ENCODE measurements around the gene NCKIPSD.

Gene NCKIPSD

GRCh38 chr3:48647714-48648113 is 38.0 kb downstream of the NCKIPSD start:
- no peak for DNase-seq (ENCODE audit: low read depth in 2 of 2)

DNA sequence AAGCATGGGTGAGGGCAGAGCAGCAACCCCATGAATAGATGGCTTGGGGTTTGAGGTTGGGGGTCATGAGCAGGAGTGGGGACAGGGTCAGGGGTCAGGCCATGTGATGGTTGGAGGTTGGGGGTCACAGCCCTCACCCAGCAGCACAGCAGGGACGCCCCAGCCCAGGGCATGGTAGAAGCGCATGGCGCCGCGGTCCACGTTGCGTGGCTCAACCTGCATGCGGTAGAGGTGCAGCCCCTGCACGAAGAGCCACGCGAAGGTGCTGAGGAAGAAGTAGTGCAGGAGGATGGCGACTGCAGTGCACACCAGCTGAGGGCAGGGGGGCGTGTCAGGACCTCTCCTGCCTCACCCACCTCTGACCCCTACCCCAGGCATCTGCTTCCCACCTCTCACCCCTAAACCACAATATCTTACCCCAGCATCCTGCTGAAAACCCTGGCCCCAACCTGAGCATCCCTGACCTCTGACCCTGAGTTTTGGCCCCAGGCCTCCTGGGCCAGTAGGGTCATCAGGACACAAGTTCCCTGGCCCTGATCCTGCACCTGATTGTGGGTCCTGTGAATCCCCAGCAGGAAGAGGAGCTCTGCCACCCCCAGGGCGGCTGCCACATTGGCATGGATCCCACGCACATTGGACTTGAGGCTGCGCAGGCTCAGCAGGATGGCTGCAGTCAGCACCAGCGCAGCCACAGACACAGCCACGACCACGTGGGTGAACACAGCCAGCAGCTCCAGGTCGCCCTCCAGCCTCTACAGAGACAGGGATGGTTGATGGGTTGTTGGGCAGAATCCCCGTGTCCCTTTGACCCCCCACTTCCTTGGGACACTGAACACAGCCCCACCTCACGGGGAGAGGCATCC is 40.6 kb downstream of the NCKIPSD start:
- no peak for DNase-seq (ENCODE audit: low read depth in 2 of 2)

DNA sequence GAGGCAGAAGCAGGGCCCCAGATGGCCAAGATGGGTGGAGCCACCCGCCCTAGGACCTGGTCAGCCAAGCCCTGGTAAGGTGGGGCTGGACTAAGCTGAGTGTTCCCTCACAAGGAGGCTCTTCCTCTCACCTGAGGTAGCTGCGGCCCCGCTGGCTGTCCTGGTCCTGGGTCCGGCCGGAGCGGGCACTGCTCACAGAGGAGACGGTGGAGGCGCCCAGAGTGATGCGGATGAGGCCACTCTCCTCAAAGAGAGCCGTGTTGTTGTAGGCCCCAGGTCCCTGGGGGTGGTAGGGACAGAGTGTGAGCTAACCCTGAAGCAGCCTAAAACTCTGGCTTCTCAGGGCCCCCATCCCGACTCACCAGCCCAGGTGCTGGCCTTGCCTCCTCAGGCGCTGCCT is 43.1 kb downstream of the NCKIPSD start:
- no peak for DNase-seq (ENCODE audit: low read depth in 2 of 2)

DNA sequence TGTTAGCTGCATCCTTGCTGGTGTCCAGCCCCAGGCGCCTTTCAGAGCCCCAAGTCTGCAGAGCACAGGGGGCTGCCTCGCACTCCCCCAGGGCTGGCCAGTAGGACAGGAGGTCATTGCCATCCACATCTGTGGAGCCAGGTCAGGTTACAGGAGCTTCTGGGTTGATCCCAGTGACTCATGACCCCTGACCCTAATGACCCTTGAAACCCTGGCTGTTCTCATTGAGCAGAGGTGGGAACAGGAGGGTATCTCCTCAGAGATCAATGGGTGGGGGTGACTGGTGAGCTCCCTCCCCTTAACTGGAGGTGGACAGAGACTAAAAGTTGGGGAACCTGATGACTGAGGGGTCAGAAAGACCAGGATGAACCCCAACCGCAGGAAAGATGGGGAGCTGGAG is 44.3 kb downstream of the NCKIPSD start:
- DNase-seq (ENCODE audit: low read depth in 2 of 2) = no peak

DNA sequence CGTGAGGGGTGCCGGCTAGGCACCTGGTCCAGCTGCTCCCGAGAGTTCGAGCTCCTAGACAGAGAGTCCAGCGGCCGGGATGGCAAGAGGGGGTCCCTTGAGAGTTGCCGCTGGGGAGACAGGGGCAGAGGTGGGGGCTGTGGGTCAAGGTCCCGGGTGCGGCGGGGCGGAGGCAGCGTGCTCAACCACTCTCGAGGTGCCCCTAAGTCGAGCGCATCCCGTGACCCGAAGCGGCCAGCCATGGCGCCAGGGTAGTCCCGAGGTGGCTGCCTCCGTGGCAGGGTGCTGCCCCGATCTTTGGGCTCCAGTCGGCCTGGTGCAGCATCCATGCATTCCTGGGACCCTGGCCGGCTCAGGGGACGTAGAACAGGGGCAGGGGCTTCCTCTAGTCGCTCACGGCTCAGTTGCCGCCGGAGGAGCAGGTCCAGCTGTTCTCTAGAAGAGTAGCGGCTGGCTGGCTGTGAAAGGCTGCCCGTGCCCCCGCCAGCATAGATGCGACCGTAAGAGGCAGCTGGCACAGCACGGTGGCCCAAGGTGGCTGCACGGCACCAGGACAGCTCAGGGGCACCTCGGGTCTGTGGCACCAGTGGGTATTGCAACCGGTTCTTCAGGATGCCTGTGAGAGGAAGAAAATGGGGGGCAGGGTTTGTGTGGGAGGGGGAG is 45.6 kb downstream of the NCKIPSD start:
- DNase-seq (ENCODE audit: low read depth in 2 of 2) = no peak

- no peak for DNase-seq (ENCODE audit: low read depth in 2 of 2)
Observed at GRCh38 chr3:48637305-48637704, 48.4 kb downstream of the NCKIPSD start.

- DNase-seq (ENCODE audit: low read depth in 2 of 2) = no peak
Observed at GRCh38 chr3:48636149-48636655, 49.5 kb downstream of the NCKIPSD start.

GRCh38 chr3:48635222-48636021 is 50.3 kb downstream of the NCKIPSD start, which contains the start of gene SLC26A6:
Gene SLC26A6, minus strand, starts transcription at chr3:48635461. Its CDS starts 68 bp downstream, at chr3:48635393.
- peak; percentile 87 to 93 for DNase-seq (ENCODE audit: low read depth in 2 of 2)

GRCh38 chr3:48634661-48635221 is 51.0 kb downstream of the NCKIPSD start:
- DNase-seq (ENCODE audit: low read depth in 2 of 2) = peak; percentile 31 to 65

- no peak for DNase-seq (ENCODE audit: low read depth in 2 of 2)
Observed at GRCh38 chr3:48633743-48634142, 52.0 kb downstream of the NCKIPSD start.

GRCh38 chr3:48633256-48633655 is 52.5 kb downstream of the NCKIPSD start:
- no peak for DNase-seq (ENCODE audit: low read depth in 2 of 2)

DNA sequence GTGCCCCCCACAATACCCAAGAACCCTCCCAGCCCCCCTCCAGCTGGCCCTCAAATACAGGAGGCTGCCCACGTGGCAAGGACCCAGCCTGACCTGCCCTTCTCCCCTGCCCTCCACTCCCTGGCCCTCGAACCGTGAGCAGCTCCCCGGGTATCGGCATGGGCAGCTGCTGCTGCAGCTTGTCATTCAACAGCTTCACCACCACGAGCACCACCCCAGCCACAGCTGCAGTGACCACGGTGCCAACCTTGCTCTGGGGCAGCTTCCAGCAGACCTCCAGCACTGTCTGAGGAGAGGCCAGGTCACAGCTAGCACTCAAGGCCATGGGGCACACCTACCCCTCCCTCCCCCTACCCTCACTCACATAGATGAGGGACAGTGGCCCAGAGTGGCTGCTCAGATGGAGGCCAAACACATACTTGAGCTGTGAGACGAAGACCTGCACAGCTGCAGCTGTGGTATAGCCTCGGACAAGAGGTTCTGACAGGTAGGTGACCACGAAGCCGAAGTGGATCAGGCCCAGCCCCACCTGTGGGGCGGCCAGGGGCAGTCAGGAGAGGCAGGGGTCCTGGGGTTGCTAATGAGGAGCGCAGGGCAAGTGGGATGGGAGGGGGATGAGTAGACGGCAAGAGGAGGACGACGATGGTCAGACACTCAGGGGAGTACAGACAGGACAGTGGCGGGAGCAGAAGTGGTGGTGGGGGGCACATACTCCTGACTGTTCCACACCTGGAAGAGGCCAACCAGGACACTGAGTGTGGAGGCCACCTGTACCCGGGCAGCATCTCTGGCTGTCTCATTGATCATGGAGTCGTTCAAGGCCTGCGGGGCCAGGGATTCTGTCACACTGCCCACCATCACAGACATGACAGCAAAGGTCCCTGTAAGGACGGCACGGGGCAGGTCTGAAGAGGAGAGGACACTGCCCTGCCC is 53.9 kb downstream of the NCKIPSD start:
- DNase-seq (ENCODE audit: low read depth in 2 of 2) = no peak

- DNase-seq (ENCODE audit: low read depth in 2 of 2) = no peak
Observed at GRCh38 chr3:48630833-48631232, 54.9 kb downstream of the NCKIPSD start.

DNA sequence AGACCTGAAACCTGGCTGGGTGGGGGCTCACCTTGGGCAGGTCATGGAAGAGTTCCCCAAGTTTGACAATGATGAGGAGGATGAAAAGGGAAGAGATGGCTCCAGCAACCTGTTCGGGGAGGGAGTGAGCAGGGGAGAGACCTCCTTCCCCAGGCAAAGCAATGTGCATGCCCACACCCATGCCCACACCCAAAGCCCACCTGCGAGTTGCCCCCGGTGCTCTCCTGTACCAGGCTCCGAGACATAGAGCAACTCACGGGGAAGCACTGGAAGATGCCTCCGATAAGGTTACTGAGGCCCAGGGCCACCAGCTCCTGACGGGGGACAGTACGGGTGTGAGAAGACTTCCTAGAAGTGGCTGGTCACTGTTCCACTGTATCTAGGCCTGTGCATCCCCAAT is 55.3 kb downstream of the NCKIPSD start:
- DNase-seq (ENCODE audit: low read depth in 2 of 2) = no peak

- no peak for DNase-seq (ENCODE audit: low read depth in 2 of 2)
Observed at GRCh38 chr3:48629894-48630293, 55.8 kb downstream of the NCKIPSD start.

GRCh38 chr3:48628277-48629017 is 57.3 kb downstream of the NCKIPSD start:
- DNase-seq (ENCODE audit: low read depth in 2 of 2) = no peak

DNA sequence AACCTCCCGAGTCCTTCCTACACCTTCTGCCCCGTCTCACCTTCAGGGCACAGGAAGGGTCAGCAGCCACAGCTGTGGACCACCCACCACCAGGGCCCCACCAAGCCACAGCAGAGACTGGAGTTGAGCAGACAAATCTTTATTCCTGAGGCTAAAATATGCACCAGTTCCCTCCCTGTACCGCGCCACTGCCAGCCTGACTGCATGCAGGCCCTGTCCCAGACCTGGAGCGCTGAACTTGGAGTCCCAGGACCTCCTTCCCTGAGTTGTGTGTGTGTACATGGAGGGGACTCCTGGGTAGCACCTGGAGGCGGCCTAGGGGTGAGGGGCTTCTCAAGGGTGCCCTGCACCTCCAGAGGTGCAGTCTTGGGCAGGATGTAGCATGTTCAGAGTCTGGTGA is 60.1 kb downstream of the NCKIPSD start:
- no peak for DNase-seq (ENCODE audit: low read depth in 2 of 2)

DNA sequence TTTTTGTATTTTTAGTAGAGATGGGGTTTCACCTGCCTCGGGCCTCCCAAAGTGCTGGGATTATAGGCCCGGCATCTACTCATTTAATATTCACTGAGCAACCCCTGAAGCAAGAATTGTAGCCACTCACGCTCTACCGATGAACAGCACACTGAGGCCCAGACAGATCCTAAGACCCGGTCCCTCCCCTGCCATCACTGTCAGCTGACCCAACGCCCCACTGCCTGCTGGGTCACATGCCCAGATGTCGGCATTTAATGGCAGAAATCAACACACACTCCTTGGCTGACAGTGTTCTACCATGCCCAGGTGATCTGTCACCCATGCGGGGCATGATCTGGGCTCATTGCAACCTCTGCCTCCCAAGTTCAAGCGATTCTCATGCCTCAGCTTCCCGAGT is 60.9 kb downstream of the NCKIPSD start:
- DNase-seq (ENCODE audit: low read depth in 2 of 2) = no peak

DNA sequence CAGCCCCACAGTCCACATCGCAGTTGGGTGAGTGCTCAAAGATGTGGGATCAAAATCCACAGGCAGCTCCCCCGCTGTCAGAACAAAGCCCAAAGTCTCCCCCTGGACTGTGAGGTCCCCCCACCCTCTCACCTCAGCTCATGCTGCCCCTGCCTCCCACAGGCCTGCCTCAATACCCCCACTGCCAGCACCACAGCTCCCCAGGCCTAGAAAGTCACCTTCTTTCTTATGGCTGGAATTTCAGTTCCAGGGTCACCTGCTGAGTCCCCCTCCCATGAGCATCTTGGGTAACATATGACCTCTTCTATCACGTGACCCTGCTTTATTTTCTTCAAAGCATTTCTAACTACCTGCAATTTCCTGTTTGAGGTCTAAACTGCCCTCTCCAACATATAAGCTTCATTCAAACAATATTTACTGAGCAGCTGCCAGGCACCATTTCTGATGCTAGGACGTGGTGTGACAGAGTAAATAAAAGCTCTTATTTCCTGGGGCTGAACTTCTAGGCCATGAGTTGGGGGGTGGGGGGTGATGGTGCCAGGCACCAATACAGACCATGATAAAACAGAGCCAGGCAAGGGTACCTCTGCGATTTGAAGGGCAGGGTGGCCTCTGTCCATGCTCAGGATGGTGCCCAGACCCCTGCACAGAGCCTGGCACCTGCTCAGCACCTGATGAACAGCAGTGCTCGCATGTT is 61.7 kb downstream of the NCKIPSD start:
- no peak for DNase-seq (ENCODE audit: low read depth in 2 of 2)
